Measurements from ENCODE around the gene GBX2. TPM values are rescaled to one million over a fixed set of nuclear protein-coding genes. Genes with fewer than 3 reads are reported as not detected.

Gene GBX2
- polyA plus RNA-seq, 1 experiment: not detected

- no peaks in the 10 kb centered on the region; the same call in 1 of the 2 replicates for H3K9me3 ChIP-seq (ENCODE audit: control insufficient read depth, insufficient read depth, low read length)
- no peak for TF ChIP-seq CTCF (IDR thresholded peaks at IDR 0.05; ENCODE audit: low read depth, low read length)
- DNase-seq (ENCODE audit: low read depth, low spot score): no peak
- POLR2A ChIA-PET: no interaction called here
- H3K4me3 ChIP-seq (ENCODE audit: low read depth, low read length): no peak overlapping the region
- no peak overlapping the region for H3K27ac ChIP-seq (ENCODE audit: low read depth, low read length)
- CTCF ChIA-PET: no interaction called here
- H3K27me3 ChIP-seq (ENCODE audit: control insufficient read depth, insufficient read depth, low read length): no peaks in the 10 kb centered on the region
These were observed 44.5 kb downstream of the GBX2 start for GRCh38 chr2:236123716-236124115.

- Histone ChIP-seq H3K27ac (ENCODE audit: low read depth, low read length) (no peak overlapping the region), H3K27me3 (ENCODE audit: control insufficient read depth, insufficient read depth, low read length) (no peaks in the 10 kb centered on the region), H3K4me3 (ENCODE audit: low read depth, low read length) (no peak overlapping the region), H3K9me3 (ENCODE audit: control insufficient read depth, insufficient read depth, low read length) (no peaks in the 10 kb centered on the region; the same call in 1 of the 2 replicates)
- TF ChIP-seq CTCF (IDR thresholded peaks at IDR 0.05; ENCODE audit: low read depth, low read length): no peak
- ChIA-PET POLR2A (no interaction called here), CTCF (interaction anchor here (0.6 to 2.6 kb wide), 3 partner anchors 218 to 343 kb away, joined by 3 to 7 read pairs (median 3); no protein-coding TSS in a partner anchor)
- DNase-seq (ENCODE audit: low read depth, low spot score): no peak
These were observed 46.0 kb downstream of the GBX2 start for GRCh38 chr2:236122236-236122635.

GRCh38 chr2:236121546-236121945 is 46.6 kb downstream of the GBX2 start:
- H3K4me3 ChIP-seq (ENCODE audit: low read depth, low read length): no peak overlapping the region
- DNase-seq (ENCODE audit: low read depth, low spot score): no peak
- CTCF ChIA-PET: interaction anchor here (2.6 kb wide), 1 partner anchor 342 kb away, joined by 7 read pairs; no protein-coding TSS in a partner anchor
- no peaks in the 10 kb centered on the region; the same call in 1 of the 2 replicates for H3K9me3 ChIP-seq (ENCODE audit: control insufficient read depth, insufficient read depth, low read length)
- POLR2A ChIA-PET: no interaction called here
- H3K27me3 ChIP-seq (ENCODE audit: control insufficient read depth, insufficient read depth, low read length): no peaks in the 10 kb centered on the region
- TF ChIP-seq CTCF (IDR thresholded peaks at IDR 0.05; ENCODE audit: low read depth, low read length): no peak
- H3K27ac ChIP-seq (ENCODE audit: low read depth, low read length): no peak overlapping the region

- Histone ChIP-seq H3K4me3 (ENCODE audit: low read depth, low read length) (no peak overlapping the region), H3K9me3 (ENCODE audit: control insufficient read depth, insufficient read depth, low read length) (no peaks in the 10 kb centered on the region; the same call in 1 of the 2 replicates), H3K27me3 (ENCODE audit: control insufficient read depth, insufficient read depth, low read length) (no peaks in the 10 kb centered on the region), H3K27ac (ENCODE audit: low read depth, low read length) (no peak overlapping the region)
- ChIA-PET POLR2A (no interaction called here), CTCF (interaction anchor here (2.6 kb wide), 1 partner anchor 341 kb away, joined by 7 read pairs; no protein-coding TSS in a partner anchor)
- no peak for TF ChIP-seq CTCF (IDR thresholded peaks at IDR 0.05; ENCODE audit: low read depth, low read length)
- no peak for DNase-seq (ENCODE audit: low read depth, low spot score)
These were observed 47.4 kb downstream of the GBX2 start for GRCh38 chr2:236120829-236121228.

GRCh38 chr2:236120141-236120601 is 48.0 kb downstream of the GBX2 start:
- ChIA-PET CTCF (no interaction called here), POLR2A (no interaction called here)
- no peaks in the 10 kb centered on the region for H3K27me3 ChIP-seq (ENCODE audit: control insufficient read depth, insufficient read depth, low read length)
- DNase-seq (ENCODE audit: low read depth, low spot score): no peak
- no peaks in the 10 kb centered on the region; the same call in 1 of the 2 replicates for H3K9me3 ChIP-seq (ENCODE audit: control insufficient read depth, insufficient read depth, low read length)
- TF ChIP-seq CTCF (IDR thresholded peaks at IDR 0.05; ENCODE audit: low read depth, low read length): no peak
- H3K27ac ChIP-seq (ENCODE audit: low read depth, low read length): no peak overlapping the region
- no peak overlapping the region for H3K4me3 ChIP-seq (ENCODE audit: low read depth, low read length)

Measured in AG04450 (cell line).